BJ (cell line): Measurements from ENCODE around the gene BICC1. TPM values are rescaled to one million over a fixed set of nuclear protein-coding genes. Genes with fewer than 3 reads are reported as not detected.

Source experiments
- CTCF ChIA-PET: fragments of 350-600 bp; formaldehyde crosslinking; extraction: SDS; loops from one replicate; lab custom pipeline; 2021; ENCODE audit warnings: antibody characterized with exemption, inconsistent platforms; lab: Yijun Ruan, JAX
- POLR2A ChIA-PET: fragments of 300-600 bp; sonication (Branson Sonifier 250); formaldehyde crosslinking; extraction: SDS; loops from one replicate; lab custom pipeline; 2021; ENCODE audit warnings: antibody characterized with exemption; lab: Charles Lee
- DNase-seq: peaks from one replicate; pipeline ENCODE4 v3.0.0-alpha.2; 2011; ENCODE audit warnings: low read depth
- H3K27me3 ChIP-seq: 2 replicates; pipeline ENCODE4 v1.6.0; 2011; ENCODE audit warnings: low read length; ENCODE audit not compliant: control insufficient read depth, insufficient read depth
- H3K36me3 ChIP-seq: 2 replicates; pipeline ENCODE4 v1.5.1; 2011; ENCODE audit warnings: low read length; ENCODE audit not compliant: control insufficient read depth, insufficient read depth
- H3K4me3 ChIP-seq: 2 replicates; pipeline ENCODE4 v1.5.1; 2011; ENCODE audit warnings: low read depth, mild to moderate bottlenecking, control low read depth, low read length
- CTCF ChIP-seq: IDR thresholded peaks from 2 replicates; pipeline ENCODE4 v1.5.1; 2011; ENCODE audit warnings: low read depth, mild to moderate bottlenecking, control low read depth, inconsistent platforms, low read length, moderate library complexity; ENCODE audit not compliant: insufficient read depth
- polyA plus RNA-seq: library from polyadenylated mRNA; depleted of rRNA; stranded (reverse); fragments of >200 nt; gene quantifications from 2 replicates; pipeline ENCODE4 v1.2.3, GENCODE V29; 2011

BICC1 gene
- polyA plus RNA-seq, 1 experiment, result 27.0 TPM

- Histone ChIP-seq H3K36me3 (no peaks in the 10 kb centered on the region), H3K27me3 (no peaks in the 10 kb centered on the region), H3K4me3 (no peak overlapping the region)
- ChIA-PET POLR2A (no interaction called here), CTCF (interaction anchor here (0.7 kb wide), 1 partner anchor 11 kb away, joined by 3 read pairs; no protein-coding TSS in a partner anchor)
- DNase-seq, result no peak
- TF ChIP-seq CTCF, result no peak
Measured at GRCh38 chr10:58836991-58837575, 324.4 kb downstream of the BICC1 start.

- ChIA-PET POLR2A (no interaction called here), CTCF (no interaction called here)
- no peaks in the 10 kb centered on the region for H3K36me3 ChIP-seq
- no peak for DNase-seq
- no peaks in the 10 kb centered on the region for H3K27me3 ChIP-seq
- H3K4me3 ChIP-seq, result no peak overlapping the region
- TF ChIP-seq CTCF, result no peak
Measured at GRCh38 chr10:58837826-58838225, 325.2 kb downstream of the BICC1 start.

- ChIA-PET POLR2A (interaction anchor here (0.6 kb wide), 1 partner anchor 10 kb away, joined by 4 read pairs; no protein-coding TSS in a partner anchor), CTCF (interaction anchor here (1.6 kb wide), 1 partner anchor 12 kb away, joined by 6 read pairs; no protein-coding TSS in a partner anchor)
- Histone ChIP-seq H3K4me3 (no peak overlapping the region), H3K36me3 (no peaks in the 10 kb centered on the region), H3K27me3 (no peaks in the 10 kb centered on the region)
- TF ChIP-seq CTCF, result no peak
- no peak for DNase-seq
Measured at GRCh38 chr10:58838561-58839208, 326.0 kb downstream of the BICC1 start.

- H3K36me3 ChIP-seq, result no peaks in the 10 kb centered on the region
- DNase-seq, result no peak
- no peak for TF ChIP-seq CTCF
- ChIA-PET CTCF (interaction anchor here (0.6 to 1.6 kb wide), 3 partner anchors 10 to 13 kb away, joined by 3 to 6 read pairs (median 3); no protein-coding TSS in a partner anchor), POLR2A (no interaction called here)
- H3K4me3 ChIP-seq, result no peak overlapping the region
- no peaks in the 10 kb centered on the region for H3K27me3 ChIP-seq
Measured at GRCh38 chr10:58839771-58840170, 327.1 kb downstream of the BICC1 start.

- ChIA-PET CTCF (interaction anchor here (0.9 kb wide), 1 partner anchor 78 kb away, joined by 3 read pairs; no protein-coding TSS in a partner anchor), POLR2A (no interaction called here)
- Histone ChIP-seq H3K36me3 (no peaks in the 10 kb centered on the region), H3K4me3 (no peak overlapping the region), H3K27me3 (no peaks in the 10 kb centered on the region)
- no peak for TF ChIP-seq CTCF
- DNase-seq, result no peak
Measured at GRCh38 chr10:58840840-58841435, 328.3 kb downstream of the BICC1 start.
